MM.1S (cell line): ENCODE measurements around the gene WDR45B.

Source experiments
- CTCF ChIP-seq: fragments of 300-600 bp; sonication (generic); IDR thresholded peaks from 2 replicates; pipeline ENCODE4 v1.5.1; 2016; ENCODE audit warnings: antibody characterized with exemption, low read length, mixed read lengths
- EZH2 ChIP-seq: fragments of 300-600 bp; sonication (generic); optimal IDR thresholded peaks from 2 replicates; pipeline ENCODE3; 2017; ENCODE audit warnings: low read depth, mild to moderate bottlenecking, antibody characterized with exemption, low read length, mixed read lengths

GRCh38 chr17:82664276-82664575 lies 16.0 kb upstream of the WDR45B start:
- TF ChIP-seq CTCF, result no peak
- TF ChIP-seq EZH2, result no peak
